ENCODE data around the gene CAMK1D.

GRCh38 chr10:12434277-12434676 lies 84.9 kb downstream of the CAMK1D start:
- no peak for TF ChIP-seq EZH2 (IDR thresholded peaks at IDR 0.05; ENCODE audit: borderline replicate concordance, low read length)
- no peak for TF ChIP-seq CTCF (IDR thresholded peaks at IDR 0.05; ENCODE audit: low read length)
